ENCODE results near the gene CES4A.
"Not testable (repeated sequence)": the region's sequence is repeated elsewhere in the genome, so short reads cannot be mapped to it uniquely, and the experiment has no call there.

The CES4A gene

DNA sequence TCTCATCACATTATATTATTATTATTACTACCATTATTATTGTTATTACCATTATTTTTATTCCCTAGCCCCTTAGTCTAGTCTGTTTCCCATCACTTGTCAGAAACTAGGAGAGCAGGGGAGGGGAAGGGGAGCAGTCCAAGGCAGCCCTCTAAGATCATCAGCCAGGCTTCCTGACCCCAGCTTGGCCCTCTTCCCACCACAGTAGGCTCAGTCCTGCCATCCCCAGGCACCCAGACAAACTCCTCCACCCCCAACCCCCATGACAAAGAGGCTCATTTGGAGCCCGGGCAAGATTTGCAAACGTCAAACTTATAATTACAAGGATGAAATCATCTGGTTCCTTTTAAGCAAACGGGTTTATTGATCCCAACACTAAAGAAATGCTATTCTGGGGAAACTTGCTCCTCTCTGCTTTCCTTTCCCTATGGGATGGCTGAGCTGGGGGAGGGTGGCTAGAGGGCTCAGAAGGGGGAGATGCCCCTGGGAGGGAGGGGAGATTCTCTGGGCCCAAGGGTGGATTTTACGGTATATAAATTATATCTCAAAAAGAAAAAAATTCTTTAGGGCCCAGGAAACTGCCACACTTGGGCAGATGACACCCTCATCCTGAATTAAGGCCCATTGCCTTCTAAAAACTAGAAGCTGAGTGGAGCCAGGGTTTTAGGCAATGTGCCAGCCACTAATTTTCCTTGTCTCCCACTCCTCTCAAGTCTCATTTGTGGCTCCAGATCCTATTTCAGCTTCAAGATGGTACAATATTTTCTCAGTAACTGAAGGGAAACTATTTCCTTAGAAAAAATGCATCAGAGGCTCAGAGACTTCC, 36.2 kb downstream of the CES4A start:
- no peak for DNase-seq

GRCh38 chr16:67025210-67025550, 36.8 kb downstream of the CES4A start:
- DNase-seq = no peak

DNA sequence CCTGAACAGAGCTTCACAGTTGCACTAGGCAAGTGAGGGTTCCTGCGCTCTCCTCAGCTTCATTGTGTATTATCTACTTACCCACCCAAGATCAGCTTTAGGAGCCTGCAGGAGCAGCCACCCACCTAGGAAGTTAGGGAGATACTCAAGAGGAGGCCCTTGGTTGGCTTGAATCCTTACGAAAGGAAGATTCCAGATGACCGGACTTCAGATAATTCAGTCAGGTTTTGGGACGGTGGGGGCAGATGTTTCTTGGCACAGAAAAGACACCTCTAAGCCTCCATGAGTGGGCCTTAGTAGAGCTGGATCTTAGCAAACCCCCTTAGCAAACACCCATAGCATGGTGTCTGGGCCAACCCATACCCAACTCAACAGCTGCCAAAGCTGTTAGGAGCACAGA, 38.2 kb downstream of the CES4A start:
- no peak for DNase-seq

DNA sequence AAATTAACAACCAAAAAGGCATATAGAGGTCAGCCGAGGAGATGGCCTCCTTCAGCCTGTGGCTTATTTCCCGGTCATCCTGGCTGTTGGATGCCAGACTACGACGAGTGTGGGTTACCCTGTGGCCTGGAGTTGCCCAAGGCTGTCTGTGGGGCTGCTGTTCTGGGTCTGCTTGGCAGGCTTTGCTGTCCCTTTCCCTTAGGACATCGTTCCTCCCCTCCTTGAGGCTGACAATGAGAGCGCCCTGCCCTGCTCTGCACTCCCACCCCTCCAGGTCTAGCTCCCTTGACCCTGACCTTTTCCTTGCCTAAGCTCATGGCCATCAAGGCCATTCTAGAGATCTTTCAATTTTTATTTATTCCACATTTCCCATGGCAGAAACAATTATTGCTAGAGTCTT, 38.7 kb downstream of the CES4A start:
- DNase-seq = no peak

- no peak for DNase-seq
These were observed 39.8 kb downstream of the CES4A start for GRCh38 chr16:67028167-67028695.

DNA sequence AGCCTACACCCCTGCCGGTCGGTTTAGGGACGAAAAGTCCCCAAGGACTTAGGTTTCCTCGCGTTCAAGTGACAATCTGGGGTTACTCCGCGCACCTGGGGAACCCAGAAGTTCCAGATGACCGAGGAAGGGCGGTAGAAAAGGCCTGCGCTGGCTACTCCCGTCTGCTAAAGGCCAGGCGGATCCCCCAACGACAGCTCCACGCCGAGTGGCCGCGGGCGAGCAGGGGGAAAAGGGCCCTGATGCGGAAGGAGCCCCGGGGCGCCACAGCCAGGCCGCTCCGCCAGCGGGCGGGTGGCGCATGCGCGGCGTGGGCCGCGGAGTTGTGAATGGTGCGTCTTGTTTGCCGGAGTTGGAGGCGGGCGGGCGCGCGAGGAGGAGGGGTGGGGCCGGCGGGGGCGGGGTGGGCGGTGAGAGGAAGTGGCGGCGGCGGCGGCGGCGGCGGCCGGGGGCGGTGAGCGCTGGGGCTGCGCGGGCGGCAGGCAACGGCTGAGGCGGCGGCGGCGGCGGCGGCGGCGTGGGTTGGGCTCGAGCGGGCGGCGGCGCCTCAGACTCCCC, 40.4 kb downstream of the CES4A start, which contains the start of gene CBFB:
Gene CBFB (plus strand): TSS at position 454 of the 558 bp plus-strand sequence. CDS start 259 bp downstream, outside the sequence.
- peak; percentile 93 for DNase-seq

DNA sequence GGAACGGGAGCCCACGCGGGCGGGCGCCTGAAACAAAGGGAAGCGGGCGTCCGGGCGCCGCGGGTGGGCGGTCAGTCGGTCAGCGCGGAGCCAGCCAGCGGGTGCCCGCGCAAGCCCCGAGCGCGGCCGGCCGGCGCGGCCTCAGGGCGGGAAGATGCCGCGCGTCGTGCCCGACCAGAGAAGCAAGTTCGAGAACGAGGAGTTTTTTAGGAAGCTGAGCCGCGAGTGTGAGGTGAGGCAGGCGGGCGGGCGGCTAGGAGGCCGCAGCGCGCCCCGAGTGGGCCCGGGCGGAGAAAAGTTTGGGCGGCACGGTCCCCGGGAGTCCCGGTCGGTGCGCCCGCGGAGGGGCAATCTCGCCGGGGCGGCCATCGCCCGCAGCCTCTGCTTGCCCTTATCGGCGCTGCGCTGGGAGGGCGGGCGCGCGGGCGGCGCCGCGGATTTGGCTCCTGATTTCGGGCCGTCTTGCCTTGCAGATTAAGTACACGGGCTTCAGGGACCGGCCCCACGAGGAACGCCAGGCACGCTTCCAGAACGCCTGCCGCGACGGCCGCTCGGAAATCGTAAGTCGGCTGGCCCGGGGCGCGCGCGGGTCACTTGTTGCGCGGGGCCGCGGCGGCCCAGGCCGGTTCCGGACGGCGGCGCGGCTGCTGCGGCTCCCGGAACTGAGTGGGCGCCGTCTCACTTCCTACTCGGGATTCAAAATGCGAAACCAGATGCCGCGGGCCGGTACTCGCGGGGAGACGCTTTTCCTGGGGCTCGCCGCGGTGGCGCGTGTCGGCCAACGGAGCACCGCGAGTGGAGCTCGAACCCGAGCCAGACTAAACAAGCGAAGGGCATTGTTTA, 41.1 kb downstream of the CES4A start:
- peak; percentile 69 for DNase-seq

GRCh38 chr16:67030221-67030962, 42.0 kb downstream of the CES4A start:
- DNase-seq = no peak

DNA sequence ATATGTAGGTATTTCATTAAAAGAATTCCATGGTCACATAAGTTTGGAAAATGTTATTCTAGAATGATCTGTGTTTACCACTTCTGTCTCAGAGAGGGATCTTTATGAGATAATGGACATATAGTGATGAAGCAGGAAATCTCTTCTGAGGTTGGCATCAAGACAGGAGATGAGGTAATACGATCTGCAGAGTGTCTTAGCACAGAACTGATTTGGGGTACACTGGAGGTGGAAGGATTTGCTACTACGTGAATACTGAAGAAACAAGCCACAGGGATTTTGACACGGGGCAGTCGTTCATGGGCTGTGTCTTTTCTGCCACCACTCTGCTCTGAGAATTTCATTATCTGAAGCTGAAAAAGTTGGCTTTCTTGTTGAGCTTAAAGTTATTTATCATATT, 46.1 kb downstream of the CES4A start:
- DNase-seq = no peak

GRCh38 chr16:67035364-67035763, 47.0 kb downstream of the CES4A start:
- no peak for DNase-seq

DNA sequence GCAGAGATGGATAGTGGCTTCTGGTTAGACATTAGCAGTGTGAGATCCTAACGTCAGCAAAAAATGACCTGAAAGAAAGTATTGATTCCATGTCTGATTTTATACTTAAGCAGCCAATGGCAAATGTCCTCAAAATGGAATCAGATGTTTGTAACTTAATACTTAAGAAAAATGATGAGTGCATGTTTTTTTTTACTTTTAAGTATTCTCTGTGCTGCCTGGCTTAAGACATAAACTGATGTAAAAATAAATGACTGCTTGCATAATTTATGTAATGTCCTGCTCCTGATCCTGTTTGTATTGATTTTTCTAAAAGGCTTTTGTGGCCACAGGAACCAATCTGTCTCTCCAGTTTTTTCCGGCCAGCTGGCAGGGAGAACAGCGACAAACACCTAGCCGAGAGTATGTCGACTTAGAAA, 47.9 kb downstream of the CES4A start:
- DNase-seq = no peak

- DNase-seq = no peak
These were observed 51.1 kb downstream of the CES4A start for GRCh38 chr16:67039260-67040020.

GRCh38 chr16:67040166-67040565, 51.8 kb downstream of the CES4A start:
- no peak for DNase-seq

DNA sequence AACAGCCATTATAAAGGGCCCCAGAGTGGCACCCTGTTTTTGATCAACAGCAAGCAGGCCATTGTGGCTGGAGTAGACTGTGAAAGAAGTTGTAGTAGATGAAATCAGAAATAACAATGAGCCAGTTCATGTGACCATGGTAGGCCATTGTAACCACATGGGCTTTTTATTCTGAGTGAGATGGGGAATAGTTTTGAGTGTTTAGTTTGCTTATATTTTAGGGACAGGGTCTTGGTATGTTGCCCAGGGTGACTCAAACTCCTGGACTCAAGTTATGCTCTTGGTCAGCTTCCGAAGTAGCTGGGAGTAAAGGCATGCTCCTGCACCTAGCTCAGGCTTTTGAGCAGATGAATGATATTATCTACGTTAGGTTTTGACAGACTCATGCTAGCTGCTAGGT, 52.5 kb downstream of the CES4A start:
- DNase-seq = no peak

GRCh38 chr16:67041520-67041919, 53.1 kb downstream of the CES4A start:
- DNase-seq = not testable (repeated sequence)

DNA sequence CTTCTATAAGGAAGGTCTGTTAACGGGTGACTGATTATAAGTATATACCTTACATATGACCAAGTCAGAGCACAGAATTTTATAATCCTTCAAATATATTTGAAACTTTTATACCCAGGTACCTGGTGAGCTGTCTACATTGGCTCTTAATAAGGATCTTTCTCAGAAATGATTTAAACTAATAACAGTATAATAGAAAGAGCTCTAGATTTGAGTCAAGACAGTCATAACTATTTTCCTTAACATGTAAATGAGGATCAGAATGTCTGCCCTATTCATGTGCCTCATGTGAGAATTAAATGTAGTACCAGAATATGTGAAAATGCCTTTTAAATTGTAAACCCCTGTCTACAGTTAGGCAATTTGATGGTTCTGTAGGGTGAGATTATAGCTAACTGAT, 55.0 kb downstream of the CES4A start:
- no peak for DNase-seq

DNA sequence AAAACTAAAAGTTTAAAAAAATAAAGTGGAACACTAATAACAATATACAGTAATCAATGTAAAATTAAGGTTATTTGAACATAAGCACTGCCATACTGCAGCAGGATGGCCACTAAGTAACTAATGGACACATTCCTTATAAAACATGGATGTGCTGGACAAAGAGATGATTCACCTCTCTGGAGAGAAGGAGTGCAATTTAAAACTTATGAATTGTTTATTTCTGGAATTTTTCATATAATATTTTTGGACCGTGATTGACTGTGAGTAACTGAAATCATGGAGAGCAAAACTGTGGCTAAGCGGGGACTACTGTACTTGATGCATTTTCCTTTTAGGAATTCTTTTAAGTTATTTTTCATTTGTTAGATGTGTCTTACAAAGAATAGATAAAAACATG, 62.4 kb downstream of the CES4A start:
- no peak for DNase-seq

- no peak for DNase-seq
These were observed 64.0 kb downstream of the CES4A start for GRCh38 chr16:67052399-67052798.

DNA sequence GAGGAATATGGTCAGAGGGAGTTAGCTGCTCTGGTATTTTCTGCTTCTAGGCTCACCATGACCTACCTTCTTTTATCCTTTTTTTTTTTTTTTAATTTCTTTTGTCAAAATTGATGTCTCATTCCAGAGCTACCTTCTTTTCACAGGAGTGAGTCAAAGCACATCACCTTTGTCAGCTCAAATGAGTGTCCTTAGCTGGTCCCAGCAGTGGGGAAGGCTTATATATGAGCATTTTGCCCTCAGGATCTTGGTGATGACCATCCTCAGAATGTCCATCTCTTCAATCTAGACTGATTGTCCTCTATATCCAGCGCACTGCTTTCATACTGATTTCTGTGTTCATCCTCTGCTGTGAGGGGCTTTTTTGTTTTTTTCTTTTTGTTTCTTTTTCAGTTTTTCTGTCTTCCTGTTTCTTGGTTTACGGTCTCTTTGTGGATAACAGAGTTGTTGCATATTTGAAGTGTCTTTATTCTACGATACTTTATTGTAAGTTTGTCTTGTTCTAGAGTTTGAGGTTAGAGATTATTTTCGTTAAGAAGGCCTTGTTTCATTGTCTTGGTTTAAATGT, 65.5 kb downstream of the CES4A start:
- DNase-seq = no peak

DNA sequence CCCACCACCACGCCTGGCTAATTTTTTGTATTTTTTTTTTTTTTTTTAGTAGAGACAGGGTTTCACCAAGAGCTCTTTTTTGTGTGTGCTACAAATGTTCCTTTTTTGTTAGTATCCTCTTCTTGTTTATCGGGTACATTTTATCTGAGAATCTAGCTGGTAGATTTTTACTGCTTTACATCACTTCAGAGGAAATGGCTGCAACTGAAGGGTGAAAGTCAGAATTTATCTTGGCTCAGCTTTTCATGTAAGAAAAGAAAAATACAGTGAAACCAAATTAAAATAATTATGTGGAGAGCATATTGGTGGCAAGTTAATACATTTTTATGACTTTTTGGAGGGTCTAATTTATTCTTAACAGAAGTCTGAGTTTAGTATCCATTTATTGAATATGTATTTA, 66.5 kb downstream of the CES4A start:
- DNase-seq = no peak

DNA sequence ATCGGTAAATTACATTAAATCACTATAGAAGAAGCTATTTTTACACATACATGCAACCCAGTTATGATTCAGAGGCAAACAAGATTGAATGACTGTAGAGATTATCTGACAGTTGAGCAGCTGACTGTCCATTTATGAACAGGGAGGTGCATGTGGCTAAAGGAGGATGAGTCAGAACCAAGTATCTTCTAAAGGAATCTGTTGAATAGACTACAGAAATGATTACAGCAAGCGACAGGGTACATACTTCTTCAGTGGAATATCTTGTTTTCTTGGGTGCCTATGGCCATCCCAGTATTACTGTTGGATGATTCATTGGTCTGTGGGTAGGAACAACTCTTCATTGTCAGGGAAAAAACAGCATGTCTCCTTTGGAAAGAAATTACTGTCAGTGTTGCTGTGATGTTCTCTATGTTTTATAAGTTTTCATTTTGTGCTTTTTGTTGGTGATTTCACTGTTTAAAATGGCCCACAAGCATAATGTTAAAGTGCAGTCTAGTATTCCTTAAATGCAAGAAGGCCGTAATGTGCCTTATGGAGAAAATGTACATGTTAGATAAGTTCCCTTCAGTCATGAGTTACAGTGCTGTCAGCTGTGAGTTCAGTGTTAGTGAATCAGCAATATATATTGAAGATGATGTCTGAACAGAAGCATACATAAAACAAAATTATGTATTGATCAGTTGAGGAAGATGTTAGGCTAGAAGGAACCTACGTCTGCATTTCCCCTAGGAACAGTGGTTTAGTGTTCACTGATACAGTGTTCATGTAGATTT, 67.5 kb downstream of the CES4A start:
- DNase-seq = peak; percentile 22
